Measurements from ENCODE around the gene TAB2. TPM values are rescaled to one million over a fixed set of nuclear protein-coding genes. Genes with fewer than 3 reads are reported as not detected.

The TAB2 gene
- polyA plus RNA-seq, 1 experiment: 23.9 TPM

GRCh38 chr6:149423964-149424440 lies 106.5 kb downstream of the TAB2 start:
- CTCF ChIA-PET: interaction anchor here (0.8 to 1.5 kb wide), 4 partner anchors 8 to 391 kb away, joined by 3 to 9 read pairs (median 3); no protein-coding TSS in a partner anchor

GRCh38 chr6:149425224-149425623 lies 107.7 kb downstream of the TAB2 start:
- Histone ChIP-seq H3K27me3 (ENCODE audit: control insufficient read depth, insufficient read depth, low read length) (peaks cover 6% of the 10 kb centered on the region), H3K4me3 (ENCODE audit: low read depth, low read length) (no peak overlapping the region), H3K36me3 (ENCODE audit: control insufficient read depth, insufficient read depth, low read length) (no peaks in the 10 kb centered on the region)
- DNase-seq (ENCODE audit: low read depth): no peak
- POLR2A ChIA-PET: no interaction called here
- CTCF ChIA-PET: interaction anchor here (1.5 kb wide), 1 partner anchor 397 kb away, joined by 5 read pairs; no protein-coding TSS in a partner anchor
- TF ChIP-seq, protein P1, sequence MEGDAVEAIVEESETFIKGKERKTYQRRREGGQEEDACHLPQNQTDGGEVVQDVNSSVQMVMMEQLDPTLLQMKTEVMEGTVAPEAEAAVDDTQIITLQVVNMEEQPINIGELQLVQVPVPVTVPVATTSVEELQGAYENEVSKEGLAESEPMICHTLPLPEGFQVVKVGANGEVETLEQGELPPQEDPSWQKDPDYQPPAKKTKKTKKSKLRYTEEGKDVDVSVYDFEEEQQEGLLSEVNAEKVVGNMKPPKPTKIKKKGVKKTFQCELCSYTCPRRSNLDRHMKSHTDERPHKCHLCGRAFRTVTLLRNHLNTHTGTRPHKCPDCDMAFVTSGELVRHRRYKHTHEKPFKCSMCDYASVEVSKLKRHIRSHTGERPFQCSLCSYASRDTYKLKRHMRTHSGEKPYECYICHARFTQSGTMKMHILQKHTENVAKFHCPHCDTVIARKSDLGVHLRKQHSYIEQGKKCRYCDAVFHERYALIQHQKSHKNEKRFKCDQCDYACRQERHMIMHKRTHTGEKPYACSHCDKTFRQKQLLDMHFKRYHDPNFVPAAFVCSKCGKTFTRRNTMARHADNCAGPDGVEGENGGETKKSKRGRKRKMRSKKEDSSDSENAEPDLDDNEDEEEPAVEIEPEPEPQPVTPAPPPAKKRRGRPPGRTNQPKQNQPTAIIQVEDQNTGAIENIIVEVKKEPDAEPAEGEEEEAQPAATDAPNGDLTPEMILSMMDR (IDR thresholded peaks at IDR 0.05; ENCODE audit: insufficient read depth, low read depth, low read length): no peak

More at GRCh38 chr6:149423964-149424440, 106.5 kb downstream of the TAB2 start:
- peaks cover 6% of the 10 kb centered on the region for H3K27me3 ChIP-seq (ENCODE audit: control insufficient read depth, insufficient read depth, low read length)
- no peak overlapping the region for H3K4me3 ChIP-seq (ENCODE audit: low read depth, low read length)
- DNase-seq (ENCODE audit: low read depth): no peak
- no peaks in the 10 kb centered on the region for H3K36me3 ChIP-seq (ENCODE audit: control insufficient read depth, insufficient read depth, low read length)
- TF ChIP-seq, protein P1 (IDR thresholded peaks at IDR 0.05; ENCODE audit: insufficient read depth, low read depth, low read length): no peak
- POLR2A ChIA-PET: no interaction called here

GRCh38 chr6:149425754-149426153 lies 108.2 kb downstream of the TAB2 start:
- Histone ChIP-seq H3K36me3 (ENCODE audit: control insufficient read depth, insufficient read depth, low read length) (no peaks in the 10 kb centered on the region), H3K27me3 (ENCODE audit: control insufficient read depth, insufficient read depth, low read length) (peaks cover 6% of the 10 kb centered on the region), H3K4me3 (ENCODE audit: low read depth, low read length) (no peak overlapping the region)
- ChIA-PET CTCF (interaction anchor here (1.5 kb wide), 1 partner anchor 397 kb away, joined by 5 read pairs; no protein-coding TSS in a partner anchor), POLR2A (no interaction called here)
- no peak for DNase-seq (ENCODE audit: low read depth)
- TF ChIP-seq, protein P1 (IDR thresholded peaks at IDR 0.05; ENCODE audit: insufficient read depth, low read depth, low read length): no peak

DNA sequence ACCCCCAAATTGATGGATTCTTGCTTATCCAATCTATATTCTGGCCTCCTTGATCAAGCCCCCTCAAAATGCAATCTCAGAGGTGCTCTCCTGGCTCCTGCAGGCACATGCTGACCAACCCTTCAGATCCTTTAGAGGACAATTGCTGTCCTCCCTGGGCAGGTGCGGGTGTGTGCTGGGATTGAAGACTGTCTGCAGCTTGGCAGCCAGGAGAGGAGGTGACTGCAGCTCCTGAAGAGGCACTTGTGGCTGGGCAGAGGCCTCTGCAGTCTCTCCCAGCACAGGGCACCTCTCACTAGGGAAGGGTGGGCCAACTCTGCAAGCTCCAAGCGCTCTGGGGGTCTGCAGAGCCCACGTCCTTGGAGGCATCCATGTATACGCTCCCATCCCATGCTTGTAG lies 111.1 kb downstream of the TAB2 start:
- POLR2A ChIA-PET: no interaction called here
- Histone ChIP-seq H3K36me3 (ENCODE audit: control insufficient read depth, insufficient read depth, low read length) (no peaks in the 10 kb centered on the region), H3K27me3 (ENCODE audit: control insufficient read depth, insufficient read depth, low read length) (peaks cover 6% of the 10 kb centered on the region), H3K4me3 (ENCODE audit: low read depth, low read length) (no peak overlapping the region)
- DNase-seq (ENCODE audit: low read depth): no peak
- CTCF ChIA-PET: interaction anchor here (1.9 kb wide), 1 partner anchor 400 kb away, joined by 6 read pairs; no protein-coding TSS in a partner anchor
- TF ChIP-seq, protein P1 (IDR thresholded peaks at IDR 0.05; ENCODE audit: insufficient read depth, low read depth, low read length): no peak

GRCh38 chr6:149429427-149430360 lies 112.2 kb downstream of the TAB2 start:
- CTCF ChIA-PET: interaction anchor here (1.9 kb wide), 1 partner anchor 401 kb away, joined by 6 read pairs; no protein-coding TSS in a partner anchor
- TF ChIP-seq, protein P1 (IDR thresholded peaks at IDR 0.05; ENCODE audit: insufficient read depth, low read depth, low read length): no peak
- Histone ChIP-seq H3K27me3 (ENCODE audit: control insufficient read depth, insufficient read depth, low read length) (peaks cover 6% of the 10 kb centered on the region), H3K36me3 (ENCODE audit: control insufficient read depth, insufficient read depth, low read length) (no peaks in the 10 kb centered on the region), H3K4me3 (ENCODE audit: low read depth, low read length) (no peak overlapping the region)
- DNase-seq (ENCODE audit: low read depth): no peak
- POLR2A ChIA-PET: no interaction called here
